Trophoblast cell (in vitro differentiated cells and primary cell): ENCODE results near the gene WNK1.
"Not testable (repeated sequence)": the region's sequence is repeated elsewhere in the genome, so short reads cannot be mapped to it uniquely, and the experiment has no call there.

Experiments
- DNase-seq, 2 donors: peaks; one replicate each; pipeline ENCODE4 v3.0.0-alpha.2; 2016
- H2AFZ ChIP-seq: 2 replicates; pipeline ENCODE4 v1.6.1; 2013; ENCODE audit warnings: low read length, moderate library complexity, mild to moderate bottlenecking; ENCODE audit not compliant: insufficient read depth, poor library complexity
- H2AK5ac ChIP-seq: 2 replicates; pipeline ENCODE4 v1.6.1; 2013; ENCODE audit warnings: mild to moderate bottlenecking, low read length
- H2BK120ac ChIP-seq: 2 replicates; pipeline ENCODE4 v1.6.1; 2013; ENCODE audit warnings: low read length, mild to moderate bottlenecking, moderate library complexity; ENCODE audit not compliant: insufficient read depth, poor library complexity
- H2BK12ac ChIP-seq: 2 replicates; pipeline ENCODE4 v1.6.1; 2013; ENCODE audit warnings: mild to moderate bottlenecking, low read length, moderate library complexity
- H2BK5ac ChIP-seq: 2 replicates; pipeline ENCODE4 v1.6.1; 2013; ENCODE audit warnings: low read length, low read depth, moderate library complexity, mild to moderate bottlenecking; ENCODE audit not compliant: poor library complexity
- H3K14ac ChIP-seq: 2 replicates; pipeline ENCODE4 v1.6.1; 2013; ENCODE audit warnings: mild to moderate bottlenecking, low read length
- H3K18ac ChIP-seq: 2 replicates; pipeline ENCODE4 v1.6.1; 2013; ENCODE audit warnings: mild to moderate bottlenecking, low read length
- H3K23ac ChIP-seq: 2 replicates; pipeline ENCODE4 v1.6.1; 2013; ENCODE audit warnings: low read length
- H3K27ac ChIP-seq: 2 replicates; pipeline ENCODE4 v1.5.1; 2013; ENCODE audit warnings: low read depth, mild to moderate bottlenecking, inconsistent platforms, low read length, moderate library complexity
- H3K27me3 ChIP-seq: 2 replicates; pipeline ENCODE4 v1.6.1; 2013; ENCODE audit warnings: inconsistent platforms, mild to moderate bottlenecking, low read length, moderate library complexity; ENCODE audit not compliant: insufficient read depth
- H3K36me3 ChIP-seq, 2 experiments: 1 replicate in 1 of 2; 2 replicates in 1 of 2; pipeline ENCODE4 v1.6.1; 2013; ENCODE audit warnings: low read length in 2 of 2, mild to moderate bottlenecking in 2 of 2, moderate library complexity in 1 of 2; ENCODE audit not compliant: insufficient read depth in 2 of 2, control insufficient read depth in 1 of 2
- H3K4ac ChIP-seq: 2 replicates; pipeline ENCODE4 v1.6.1; 2013; ENCODE audit warnings: low read depth, mild to moderate bottlenecking, low read length, moderate library complexity
- H3K4me1 ChIP-seq, 2 experiments: 1 replicate in 1 of 2; 2 replicates in 1 of 2; pipeline ENCODE4 v1.6.1; 2013; ENCODE audit warnings: low read length in 2 of 2, mild to moderate bottlenecking in 2 of 2, moderate library complexity in 1 of 2; ENCODE audit not compliant: insufficient read depth in 2 of 2, control insufficient read depth in 1 of 2
- H3K4me2 ChIP-seq: 2 replicates; pipeline ENCODE4 v1.6.1; 2013; ENCODE audit warnings: inconsistent platforms, mild to moderate bottlenecking, low read length, moderate library complexity
- H3K4me3 ChIP-seq: 2 replicates; pipeline ENCODE4 v1.5.1; 2013; ENCODE audit warnings: mild to moderate bottlenecking, low read depth, low read length, inconsistent platforms
- H3K79me1 ChIP-seq: one replicate; pipeline ENCODE4 v1.6.1; 2013; ENCODE audit warnings: low read length
- H3K79me2 ChIP-seq: 2 replicates; pipeline ENCODE4 v1.6.1; 2013; ENCODE audit warnings: low read length, mild to moderate bottlenecking; ENCODE audit not compliant: control insufficient read depth, insufficient read depth, poor library complexity
- H3K9ac ChIP-seq: 2 replicates; pipeline ENCODE4 v1.6.1; 2013; ENCODE audit warnings: mild to moderate bottlenecking, low read length
- H3K9me3 ChIP-seq: 2 replicates; pipeline ENCODE4 v1.6.1; 2013; ENCODE audit warnings: low read depth, mild to moderate bottlenecking, control low read depth, inconsistent platforms, low read length; ENCODE audit not compliant: insufficient read depth
- H4K12ac ChIP-seq: 2 replicates; pipeline ENCODE4 v1.6.1; 2013; ENCODE audit warnings: low read depth, mild to moderate bottlenecking, low read length, moderate library complexity
- H4K8ac ChIP-seq: 2 replicates; pipeline ENCODE4 v1.6.1; 2013; ENCODE audit warnings: low read depth, mild to moderate bottlenecking, low read length, moderate library complexity
- H4K91ac ChIP-seq: one replicate; pipeline ENCODE4 v1.6.1; 2013; ENCODE audit warnings: low read depth, mild to moderate bottlenecking, low read length, moderate library complexity
- WGBS: extraction: QIAGEN DNeasy Blood & Tissue Kit; methylation state at CpG from one replicate; pipeline ENCODE4 v1.1.7; 2013; ENCODE audit warnings: missing lambda C conversion rate; ENCODE audit not compliant: insufficient read length, insufficient coverage; ENCODE audit errors: extremely low coverage; 5-methylcytosine and 5-hydroxymethylcytosine counted together

WNK1 gene

DNA sequence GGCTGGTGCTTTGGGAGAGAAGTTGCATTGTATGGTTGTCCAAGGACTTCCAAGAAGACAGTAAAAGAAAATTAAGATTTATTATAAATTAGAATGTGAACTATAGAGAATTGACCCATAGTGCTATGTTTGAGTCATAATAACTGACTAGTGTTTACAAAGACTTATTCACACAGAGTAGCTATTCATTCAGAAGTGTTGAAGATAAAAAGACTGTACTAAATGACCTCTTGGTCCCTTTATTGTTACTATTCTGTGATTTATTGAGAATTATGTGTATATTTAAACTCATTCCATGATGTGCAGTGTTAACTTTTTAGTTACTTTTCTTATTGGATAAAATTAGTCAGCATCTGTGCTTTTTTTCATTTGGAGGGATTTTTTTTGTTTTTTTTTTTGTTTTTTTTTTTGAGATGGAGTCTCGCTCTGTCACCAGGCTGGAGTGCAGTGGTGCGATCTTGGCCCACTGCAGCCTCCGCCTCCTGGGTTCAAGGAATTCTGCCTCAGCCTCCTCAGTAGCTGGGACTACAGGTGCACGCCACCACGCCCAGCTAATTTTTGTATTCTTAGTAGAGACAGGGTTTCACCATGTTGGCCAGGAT lies 24.5 kb downstream of the WNK1 start:
- H3K4me2 ChIP-seq, H3K9ac ChIP-seq, H2BK120ac ChIP-seq, H2BK5ac ChIP-seq, H4K91ac ChIP-seq, H3K14ac ChIP-seq, H3K23ac ChIP-seq, H3K27ac ChIP-seq, H3K79me1 ChIP-seq, DNase-seq, H2AK5ac ChIP-seq, H2BK12ac ChIP-seq, H3K4me1 ChIP-seq, H3K18ac ChIP-seq, H3K27me3 ChIP-seq, H3K79me2 ChIP-seq, H3K9me3 ChIP-seq, H3K36me3 ChIP-seq, H2AFZ ChIP-seq, H4K8ac ChIP-seq, H3K4me3 ChIP-seq, H4K12ac ChIP-seq: not testable (repeated sequence)
- H3K4ac ChIP-seq, result peak overlapping the region; percentile 84
- no CpG with 5 or more reads among the region's 5 CpGs for WGBS

DNA sequence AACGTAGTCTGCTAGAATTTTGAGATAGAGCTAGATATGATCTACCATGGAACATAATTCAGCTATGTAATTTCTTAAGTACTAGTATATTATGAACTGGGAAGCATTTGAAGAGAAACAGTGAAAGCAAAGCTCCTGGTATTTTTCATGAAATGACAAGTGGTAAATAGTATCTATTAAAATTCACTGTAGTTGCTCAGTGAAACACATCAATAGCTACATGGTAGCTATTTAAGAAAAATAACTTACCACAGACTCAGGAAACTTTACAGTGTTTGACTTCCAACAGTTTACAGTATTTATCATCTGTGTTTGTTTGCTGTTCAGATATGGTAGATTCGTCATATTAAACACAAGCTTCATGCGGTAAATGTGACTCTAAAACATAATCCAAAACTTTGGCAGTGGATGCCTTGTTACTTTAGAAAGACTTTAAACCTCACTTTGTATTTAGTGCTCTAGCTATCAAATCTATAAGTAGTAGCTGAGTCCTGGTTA lies 25.2 kb downstream of the WNK1 start:
- no peak for DNase-seq
- no peak overlapping the region for H4K91ac ChIP-seq
- H2BK5ac ChIP-seq, result no peak overlapping the region
- WGBS, result no CpG with 5 or more reads among the region's 3 CpGs
- no peak overlapping the region for H3K23ac ChIP-seq
- no peaks in the 10 kb centered on the region for H3K27me3 ChIP-seq
- H3K4ac ChIP-seq, result peak overlapping the region; percentile 69
- peaks cover 5% of the 10 kb centered on the region for H3K79me2 ChIP-seq
- H3K9ac ChIP-seq, result no peak overlapping the region
- H2AK5ac ChIP-seq, result no peak overlapping the region
- no peak overlapping the region for H3K4me3 ChIP-seq
- no peak overlapping the region for H2AFZ ChIP-seq
- no peaks in the 10 kb centered on the region for H3K9me3 ChIP-seq
- H4K12ac ChIP-seq, result no peak overlapping the region
- no peak overlapping the region for H3K14ac ChIP-seq
- no peak overlapping the region for H4K8ac ChIP-seq
- peaks cover 0 to 1% of the 10 kb centered on the region in 2 experiments for H3K4me1 ChIP-seq
- H3K79me1 ChIP-seq, result no peaks in the 10 kb centered on the region
- H3K36me3 ChIP-seq, result no peaks in the 10 kb centered on the region
- H2BK120ac ChIP-seq, result no peak overlapping the region
- no peak overlapping the region for H2BK12ac ChIP-seq
- H3K4me2 ChIP-seq, result no peak overlapping the region
- no peak overlapping the region for H3K18ac ChIP-seq
- no peak overlapping the region for H3K27ac ChIP-seq

DNA sequence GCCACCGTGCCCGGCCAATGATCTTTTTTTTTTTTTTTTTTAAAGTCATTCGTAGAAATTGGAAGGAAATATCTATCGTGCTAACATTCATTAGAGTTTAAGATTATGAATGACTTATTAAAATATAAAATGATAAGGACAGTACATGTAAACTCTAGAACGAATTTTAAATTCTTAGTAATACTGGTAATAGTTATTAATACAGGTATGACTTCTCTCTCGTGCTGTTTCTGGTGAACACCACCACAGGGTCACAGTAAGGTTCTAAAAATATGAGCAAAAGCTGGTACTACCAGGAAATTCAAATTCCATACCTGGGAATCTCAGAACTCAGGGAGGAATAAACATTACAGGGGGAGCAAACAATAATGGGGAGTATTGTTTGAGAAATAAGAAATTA lies 26.2 kb downstream of the WNK1 start:
- WGBS, result no CpG with 5 or more reads among the region's 6 CpGs
- Histone ChIP-seq H3K23ac (no peak overlapping the region), H3K36me3 (no peaks in the 10 kb centered on the region)

DNA sequence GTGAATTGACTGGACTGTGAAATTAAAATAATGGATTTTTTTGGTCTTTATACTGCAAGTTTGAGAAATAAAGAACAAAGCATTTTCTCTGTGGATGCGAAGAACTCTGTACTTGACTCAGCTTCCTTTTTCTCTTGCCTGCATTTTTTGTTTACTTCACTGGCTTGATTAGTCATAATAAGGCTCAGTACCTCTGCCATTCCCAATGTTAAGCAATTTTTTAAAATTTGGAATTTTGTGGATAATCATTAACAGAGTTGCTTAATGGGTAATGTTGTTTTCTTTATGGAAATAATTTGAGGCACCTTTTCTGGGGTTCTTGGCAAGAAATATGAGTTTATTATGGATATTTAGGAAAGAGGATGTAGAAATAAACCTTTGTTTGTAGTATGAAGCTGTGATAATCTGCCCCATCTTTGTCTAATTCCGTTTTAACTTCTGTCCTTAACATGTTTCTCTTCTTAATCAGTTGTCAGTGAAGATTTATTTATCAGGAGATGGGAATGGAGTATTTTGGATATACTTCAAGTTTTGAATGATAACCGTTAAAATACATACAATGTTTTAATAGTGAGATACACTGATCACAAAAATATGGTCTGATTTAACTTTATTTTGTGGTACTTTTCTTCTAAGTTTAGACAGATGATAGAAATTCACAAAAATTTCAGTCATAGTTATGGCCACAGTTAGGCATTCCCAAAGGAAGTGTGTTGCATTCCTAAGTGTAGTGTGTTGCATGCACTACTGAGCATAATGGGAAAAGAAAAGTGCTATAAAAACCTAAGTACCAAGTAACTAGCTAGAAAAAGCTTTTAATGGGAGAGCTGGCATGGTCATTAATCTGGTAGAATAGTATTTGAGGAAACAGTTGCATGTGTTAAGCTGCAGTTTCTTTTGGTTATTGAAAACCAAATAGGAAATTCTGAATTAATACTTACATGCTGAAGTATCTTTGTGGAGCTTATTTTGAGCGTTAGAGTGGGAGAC lies 27.7 kb downstream of the WNK1 start:
- Histone ChIP-seq H2BK5ac (no peak overlapping the region), H3K18ac (no peak overlapping the region), H3K36me3 (no peaks in the 10 kb centered on the region), H3K14ac (no peak overlapping the region), H3K23ac (no peak overlapping the region), H4K8ac (no peak overlapping the region), H2BK120ac (no peak overlapping the region), H3K4me2 (no peak overlapping the region), H3K4me1 (peaks cover 0 to 1% of the 10 kb centered on the region in 2 experiments), H2AFZ (no peak overlapping the region), H3K27me3 (no peaks in the 10 kb centered on the region), H3K9me3 (no peaks in the 10 kb centered on the region), H3K4ac (no peak overlapping the region), H3K27ac (no peak overlapping the region), H3K79me1 (no peaks in the 10 kb centered on the region), H2AK5ac (no peak overlapping the region), H3K79me2 (peaks cover 5% of the 10 kb centered on the region), H3K9ac (no peak overlapping the region), H2BK12ac (no peak overlapping the region), H3K4me3 (no peak overlapping the region), H4K91ac (no peak overlapping the region), H4K12ac (no peak overlapping the region)
- DNase-seq, result peak in 1 of 2 donors; percentile 57
- WGBS, result no CpG with 5 or more reads among the region's 4 CpGs

More for the DNA sequence above, 26.2 kb downstream of the WNK1 start:
- H3K9ac ChIP-seq, result no peak overlapping the region
- no peak overlapping the region for H2BK120ac ChIP-seq
- no peak overlapping the region for H2BK12ac ChIP-seq
- peaks cover 0 to 1% of the 10 kb centered on the region in 2 experiments for H3K4me1 ChIP-seq
- DNase-seq, result no peak
- no peak overlapping the region for H3K14ac ChIP-seq
- H3K9me3 ChIP-seq, result no peaks in the 10 kb centered on the region
- H4K8ac ChIP-seq, result no peak overlapping the region
- no peak overlapping the region for H2BK5ac ChIP-seq
- no peak overlapping the region for H3K27ac ChIP-seq
- H3K4ac ChIP-seq, result peak overlapping the region; percentile 46
- H2AFZ ChIP-seq, result no peak overlapping the region
- H3K18ac ChIP-seq, result no peak overlapping the region
- H4K12ac ChIP-seq, result no peak overlapping the region
- H3K4me3 ChIP-seq, result no peak overlapping the region
- no peaks in the 10 kb centered on the region for H3K79me1 ChIP-seq
- H3K27me3 ChIP-seq, result no peaks in the 10 kb centered on the region
- H2AK5ac ChIP-seq, result no peak overlapping the region
- H3K79me2 ChIP-seq, result peaks cover 5% of the 10 kb centered on the region
- H3K4me2 ChIP-seq, result no peak overlapping the region
- H4K91ac ChIP-seq, result no peak overlapping the region
